ENCODE data around the gene IQCH. TPM values are rescaled to one million over a fixed set of nuclear protein-coding genes. Genes with fewer than 3 reads are reported as not detected.
"Not testable (repeated sequence)": the region's sequence is repeated elsewhere in the genome, so short reads cannot be mapped to it uniquely, and the experiment has no call there.

IQCH gene
- total and polyA plus RNA-seq, 10 donors: 0.12 to 2.3 (median 1.3) TPM

DNA sequence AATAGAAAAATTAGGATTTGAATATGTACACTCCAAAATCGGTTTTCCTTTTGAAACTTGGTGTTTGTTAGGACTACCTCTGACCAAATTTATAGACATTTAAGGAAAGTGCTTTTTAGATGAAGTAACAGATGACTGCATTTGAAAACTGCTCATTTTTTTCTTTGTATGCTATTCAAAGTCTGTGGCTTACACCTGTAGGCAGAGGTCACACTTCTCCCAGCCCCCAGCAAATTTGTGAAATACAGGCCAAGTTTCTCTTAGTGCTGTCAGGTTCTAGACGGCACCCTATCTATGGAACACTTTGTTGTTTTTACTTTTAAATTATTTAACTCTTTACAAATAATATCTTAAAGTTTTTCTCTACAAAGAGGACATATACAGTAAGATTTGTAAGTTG, 165.6 kb downstream of the IQCH start:
- Histone ChIP-seq H3K9me3 (no peaks in the 10 kb centered on the region), H3K36me3 (no peaks in the 10 kb centered on the region), H3K27ac (no peak overlapping the region), H3K4me3 (no peak overlapping the region), H3K4me1 (no peaks in the 10 kb centered on the region), H3K27me3 (replicated peaks in 1 of 7) (no peaks in the 10 kb centered on the region)
- intact Hi-C loops (cut with DNase I; ENCODE audit: low total_unique reads): no loop called here
- TF ChIP-seq, protein P1, sequence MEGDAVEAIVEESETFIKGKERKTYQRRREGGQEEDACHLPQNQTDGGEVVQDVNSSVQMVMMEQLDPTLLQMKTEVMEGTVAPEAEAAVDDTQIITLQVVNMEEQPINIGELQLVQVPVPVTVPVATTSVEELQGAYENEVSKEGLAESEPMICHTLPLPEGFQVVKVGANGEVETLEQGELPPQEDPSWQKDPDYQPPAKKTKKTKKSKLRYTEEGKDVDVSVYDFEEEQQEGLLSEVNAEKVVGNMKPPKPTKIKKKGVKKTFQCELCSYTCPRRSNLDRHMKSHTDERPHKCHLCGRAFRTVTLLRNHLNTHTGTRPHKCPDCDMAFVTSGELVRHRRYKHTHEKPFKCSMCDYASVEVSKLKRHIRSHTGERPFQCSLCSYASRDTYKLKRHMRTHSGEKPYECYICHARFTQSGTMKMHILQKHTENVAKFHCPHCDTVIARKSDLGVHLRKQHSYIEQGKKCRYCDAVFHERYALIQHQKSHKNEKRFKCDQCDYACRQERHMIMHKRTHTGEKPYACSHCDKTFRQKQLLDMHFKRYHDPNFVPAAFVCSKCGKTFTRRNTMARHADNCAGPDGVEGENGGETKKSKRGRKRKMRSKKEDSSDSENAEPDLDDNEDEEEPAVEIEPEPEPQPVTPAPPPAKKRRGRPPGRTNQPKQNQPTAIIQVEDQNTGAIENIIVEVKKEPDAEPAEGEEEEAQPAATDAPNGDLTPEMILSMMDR (IDR thresholded peaks at IDR 0.05 in 8 of 11, conservative IDR thresholded peaks at IDR 0.05 in 3 of 11): no peak
- TF ChIP-seq POLR2AphosphoS5 (IDR thresholded peaks at IDR 0.05): no peak
- no peak for TF ChIP-seq POLR2A (IDR thresholded peaks at IDR 0.05)
- no peak for DNase-seq
- WGBS, 5 donors: 71 to 83% (median 78%) methylated on average over 2 of the region's 2 CpGs

DNA sequence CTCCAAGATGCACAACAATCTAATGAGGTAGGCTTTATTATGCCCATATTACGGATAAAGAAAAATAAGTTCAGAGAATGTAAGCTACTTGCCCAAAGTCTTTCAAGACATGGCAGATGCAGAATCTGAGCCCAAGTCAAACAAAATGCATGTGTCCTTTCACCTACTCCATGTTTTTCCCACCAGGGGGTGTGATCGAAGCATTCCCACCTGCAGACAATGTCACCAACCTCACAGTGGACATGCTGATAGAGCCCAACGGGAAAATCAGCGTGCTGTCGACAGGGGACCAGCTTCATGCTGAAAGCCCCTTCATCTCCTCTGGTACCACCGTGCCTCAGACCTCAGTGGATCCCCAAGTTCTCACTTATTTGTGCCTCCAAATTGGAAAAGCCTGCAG, 166.5 kb downstream of the IQCH start:
- no peaks in the 10 kb centered on the region for H3K36me3 ChIP-seq
- H3K4me3 ChIP-seq: no peak overlapping the region
- no peaks in the 10 kb centered on the region for H3K27me3 ChIP-seq (replicated peaks in 1 of 7)
- TF ChIP-seq POLR2AphosphoS5 (IDR thresholded peaks at IDR 0.05): no peak
- TF ChIP-seq, protein P1 (IDR thresholded peaks at IDR 0.05 in 8 of 11, conservative IDR thresholded peaks at IDR 0.05 in 3 of 11): no peak
- no peak for TF ChIP-seq POLR2A (IDR thresholded peaks at IDR 0.05)
- no peak overlapping the region for H3K27ac ChIP-seq
- DNase-seq: no peak
- no peaks in the 10 kb centered on the region for H3K9me3 ChIP-seq
- intact Hi-C loops (cut with DNase I; ENCODE audit: low total_unique reads): no loop called here
- no peaks in the 10 kb centered on the region for H3K4me1 ChIP-seq
- 86 to 95% (median 93%) methylated on average over 6 of the region's 6 CpGs for WGBS, 5 donors

DNA sequence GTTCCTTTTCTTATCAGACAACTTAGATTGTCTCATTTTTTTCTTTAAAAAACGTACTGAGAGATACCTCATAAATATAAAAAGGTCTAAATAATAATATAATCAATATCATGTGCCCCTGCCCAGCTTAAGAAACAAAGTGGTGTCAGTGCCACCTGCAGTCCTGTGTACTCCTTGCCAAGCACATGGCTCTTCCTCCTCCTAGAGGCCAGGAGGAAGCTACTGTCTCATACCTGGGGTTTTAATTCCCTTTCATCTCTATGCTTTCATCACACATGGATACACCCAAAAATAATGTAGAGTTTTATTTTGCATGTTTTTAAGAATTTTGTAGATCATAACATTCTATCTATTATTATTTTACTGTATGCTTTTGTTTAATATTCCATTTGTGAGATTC, 167.7 kb downstream of the IQCH start:
- 65 to 86% (median 74%) methylated on average over 1 of the region's 1 CpG for WGBS, 5 donors
- no peaks in the 10 kb centered on the region for H3K36me3 ChIP-seq
- intact Hi-C loops (cut with DNase I; ENCODE audit: low total_unique reads): no loop called here

DNA sequence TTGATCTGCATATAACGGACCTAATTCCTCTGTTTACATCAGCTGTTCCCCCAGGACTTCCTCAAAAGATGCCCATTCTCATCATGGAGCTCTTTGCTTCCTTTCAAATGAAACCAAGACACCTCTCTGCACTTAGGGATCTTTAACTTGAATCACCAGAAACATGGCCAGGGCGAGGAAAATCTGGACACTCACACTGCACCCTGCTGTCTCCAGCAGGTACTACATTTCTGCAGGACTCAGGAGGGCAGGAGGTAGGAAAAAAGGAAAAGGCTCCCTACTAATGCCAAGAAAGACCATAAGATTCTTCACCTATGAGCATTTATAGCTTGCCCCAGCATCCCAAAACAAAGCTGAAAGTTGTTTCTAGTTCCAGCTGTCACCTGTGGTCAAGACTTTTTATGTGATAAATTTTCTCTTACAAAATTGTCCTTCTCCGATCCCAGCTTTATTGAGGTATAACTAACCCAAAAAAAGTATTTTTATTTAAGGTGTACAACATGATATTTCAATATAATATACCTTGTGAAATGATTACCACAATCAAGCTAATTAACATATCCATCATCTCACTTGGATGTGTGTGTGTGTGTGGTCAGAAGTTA, 179.0 kb downstream of the IQCH start:
- H3K27ac ChIP-seq: no peak overlapping the region
- no peaks in the 10 kb centered on the region for H3K4me1 ChIP-seq
- no peaks in the 10 kb centered on the region for H3K9me3 ChIP-seq
- no peak for TF ChIP-seq POLR2A (IDR thresholded peaks at IDR 0.05)
- TF ChIP-seq, protein P1 (IDR thresholded peaks at IDR 0.05 in 8 of 11, conservative IDR thresholded peaks at IDR 0.05 in 3 of 11): peak; percentile 22 to 78 (median 67)
- no peaks in the 10 kb centered on the region for H3K36me3 ChIP-seq
- intact Hi-C loops (cut with DNase I; ENCODE audit: low total_unique reads): loop anchor here (5.0 kb wide), 1 partner anchor 486 kb away; no protein-coding TSS in a partner anchor
- no peak overlapping the region for H3K4me3 ChIP-seq
- no peak for DNase-seq
- no peaks in the 10 kb centered on the region for H3K27me3 ChIP-seq (replicated peaks in 1 of 7)
- 63 to 82% (median 67%) methylated on average over 3 of the region's 3 CpGs for WGBS, 5 donors

More for the DNA sequence above, 167.7 kb downstream of the IQCH start:
- no peak overlapping the region for H3K27ac ChIP-seq
- H3K9me3 ChIP-seq: no peaks in the 10 kb centered on the region
- H3K4me1 ChIP-seq: no peaks in the 10 kb centered on the region
- no peak for DNase-seq
- H3K4me3 ChIP-seq: no peak overlapping the region
- TF ChIP-seq POLR2A (IDR thresholded peaks at IDR 0.05) (no peak), POLR2AphosphoS5 (IDR thresholded peaks at IDR 0.05) (no peak)
- TF ChIP-seq, protein P1 (IDR thresholded peaks at IDR 0.05 in 8 of 11, conservative IDR thresholded peaks at IDR 0.05 in 3 of 11): no peak
- H3K27me3 ChIP-seq (replicated peaks in 1 of 7): no peaks in the 10 kb centered on the region

DNA sequence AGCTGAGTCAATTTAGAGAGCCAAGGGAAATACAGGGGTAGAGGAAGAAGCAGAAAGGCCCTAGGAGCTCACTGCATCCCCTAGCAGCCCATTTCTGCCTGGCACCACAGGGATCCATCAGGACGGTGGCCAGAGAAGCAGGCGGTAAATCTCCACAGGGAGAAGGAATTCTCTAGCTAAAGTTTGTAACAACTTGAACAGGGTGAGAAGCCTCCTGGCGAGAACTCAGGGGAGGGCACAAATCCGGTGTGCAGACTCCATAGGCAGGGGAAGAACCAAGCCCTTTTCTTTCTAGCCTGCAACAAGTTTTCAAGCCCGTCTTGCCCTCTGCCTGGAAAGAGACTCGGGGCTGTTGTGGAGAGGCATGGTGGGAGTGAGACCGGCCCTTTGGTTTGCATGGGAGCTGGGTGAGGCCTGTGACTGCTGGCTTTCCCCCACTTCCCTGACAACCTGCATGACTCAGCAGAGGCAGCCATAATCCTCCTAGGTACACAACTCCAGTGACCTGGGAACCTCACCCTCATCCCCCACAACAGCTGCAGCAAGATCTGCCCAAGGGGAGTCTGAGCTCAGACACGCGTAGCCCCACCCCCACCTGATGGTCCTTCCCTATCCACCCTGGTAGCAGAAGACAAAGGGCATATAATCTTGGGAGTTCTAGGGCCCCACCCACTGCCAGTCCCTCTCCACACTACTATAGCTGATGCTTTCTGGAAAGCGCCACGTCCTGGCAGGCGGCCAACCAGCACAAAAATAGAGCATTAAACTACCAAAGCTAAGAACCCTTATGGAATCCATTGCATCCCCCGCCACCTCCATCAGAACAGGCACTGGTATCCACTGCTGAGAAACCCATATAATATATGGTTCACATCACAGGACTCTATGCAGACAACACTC, 182.0 kb downstream of the IQCH start:
- H3K27ac ChIP-seq; DNase-seq; intact Hi-C loops (cut with DNase I; ENCODE audit: low total_unique reads); H3K9me3 ChIP-seq; H3K4me3 ChIP-seq; H3K4me1 ChIP-seq; H3K27me3 ChIP-seq (replicated peaks in 1 of 7); H3K36me3 ChIP-seq: not testable (repeated sequence)
- WGBS, 5 donors: 91 to 95% (median 93%) methylated on average over 13 of the region's 13 CpGs
